Activated CD4-positive, CD25-positive, alpha-beta regulatory T cell (primary cell): ENCODE data around the gene RARG.

Experiments used
- DNase-seq, 4 experiments: peaks; one replicate each; lab custom pipeline; 2025; lab: John Stamatoyannopoulos, UW

The RARG gene

GRCh38 chr12:53244337-53244736 lies 12.3 kb upstream of the RARG start:
- no peak for DNase-seq

- no peak for DNase-seq
Measured at GRCh38 chr12:53241623-53242412, 9.8 kb upstream of the RARG start.

- no peak for DNase-seq
Measured at GRCh38 chr12:53239643-53240258, 7.7 kb upstream of the RARG start.

DNA sequence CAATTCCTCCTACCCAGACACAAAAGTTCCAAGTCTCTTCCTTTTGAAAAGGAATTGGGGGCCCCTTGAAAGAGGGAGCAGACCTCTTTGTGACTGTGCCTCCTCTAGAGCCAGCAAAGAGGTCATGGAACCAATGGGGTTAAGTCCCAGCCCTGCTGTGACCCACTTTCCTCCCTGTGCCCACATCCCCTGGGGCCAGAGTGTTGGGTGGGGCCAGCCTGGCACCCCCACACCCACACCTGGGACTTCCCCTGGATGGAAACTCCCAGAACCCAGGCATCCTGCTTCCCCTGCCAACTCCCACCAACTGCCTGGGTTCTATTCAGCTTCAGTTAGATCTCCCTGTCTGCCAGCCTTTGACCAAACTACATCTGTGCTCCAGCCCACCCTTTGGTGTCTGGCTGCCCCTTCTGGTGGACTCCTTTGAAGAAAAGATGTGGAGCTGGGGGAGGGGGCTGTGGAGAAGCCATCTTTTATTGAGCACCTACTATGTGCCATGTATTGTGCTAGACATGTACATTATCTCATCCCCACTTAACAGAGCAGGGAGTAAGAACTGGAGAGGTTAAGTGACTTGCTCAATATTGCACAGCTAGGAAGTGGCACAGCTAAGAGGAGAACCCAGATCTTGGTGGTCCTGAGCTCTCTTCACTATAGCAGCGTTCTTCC lies 4.6 kb upstream of the RARG start:
- DNase-seq: no peak

DNA sequence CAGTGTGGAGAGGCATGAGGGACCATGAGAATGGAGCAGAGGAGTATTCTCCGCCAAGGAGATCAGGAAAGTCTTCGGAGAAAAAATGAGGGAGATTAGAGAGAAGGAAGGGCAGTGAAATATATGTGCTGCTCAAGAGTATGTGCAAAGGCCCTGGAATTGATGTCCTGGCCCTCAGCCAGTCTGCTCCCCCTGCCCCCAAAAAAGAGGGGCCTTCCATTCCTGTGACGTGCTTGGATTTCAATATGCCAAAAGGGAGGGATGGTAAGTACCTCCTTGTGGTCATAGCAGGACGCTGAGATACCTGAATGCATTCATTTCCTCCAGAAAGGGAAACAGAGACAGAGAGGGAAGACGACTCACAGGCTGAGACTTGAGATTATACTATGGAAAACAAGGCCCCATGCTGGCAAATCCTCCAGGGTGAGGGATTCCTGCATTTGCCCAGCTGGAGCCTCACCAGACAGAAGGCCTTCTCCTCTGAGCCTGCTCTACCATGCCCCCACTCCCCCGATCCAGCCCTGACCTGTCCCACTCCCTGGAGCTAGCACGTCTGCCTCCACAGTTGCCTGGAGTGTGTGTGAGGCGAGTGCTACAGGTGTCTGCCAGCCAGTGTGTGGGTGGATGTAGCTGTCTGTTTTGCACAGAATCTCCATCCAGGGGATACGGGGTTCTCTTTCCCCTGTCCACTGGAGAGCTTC lies 3.9 kb upstream of the RARG start:
- no peak for DNase-seq

DNA sequence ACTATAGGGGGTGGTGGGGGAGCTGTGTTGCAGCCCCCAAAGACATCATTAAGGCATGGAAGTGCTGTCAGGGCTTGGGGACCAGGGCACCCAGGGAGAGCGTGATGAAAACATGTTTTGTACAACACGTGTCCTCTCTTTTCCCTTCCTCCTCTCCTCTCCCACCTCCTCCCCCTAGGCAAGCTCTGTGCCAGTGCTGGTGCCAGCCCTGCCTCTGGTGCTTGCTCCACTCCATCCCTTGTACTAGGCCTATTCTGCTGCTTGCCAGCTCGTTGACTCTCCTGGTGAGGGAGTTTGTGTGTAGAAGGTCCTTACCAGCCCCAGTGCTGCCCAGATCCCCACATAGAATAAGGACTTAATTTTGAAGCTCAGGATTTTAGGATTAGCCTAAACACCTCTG lies 3.2 kb upstream of the RARG start:
- DNase-seq: no peak

- no peak for DNase-seq
Measured at GRCh38 chr12:53234271-53234914, 2.4 kb upstream of the RARG start.

DNA sequence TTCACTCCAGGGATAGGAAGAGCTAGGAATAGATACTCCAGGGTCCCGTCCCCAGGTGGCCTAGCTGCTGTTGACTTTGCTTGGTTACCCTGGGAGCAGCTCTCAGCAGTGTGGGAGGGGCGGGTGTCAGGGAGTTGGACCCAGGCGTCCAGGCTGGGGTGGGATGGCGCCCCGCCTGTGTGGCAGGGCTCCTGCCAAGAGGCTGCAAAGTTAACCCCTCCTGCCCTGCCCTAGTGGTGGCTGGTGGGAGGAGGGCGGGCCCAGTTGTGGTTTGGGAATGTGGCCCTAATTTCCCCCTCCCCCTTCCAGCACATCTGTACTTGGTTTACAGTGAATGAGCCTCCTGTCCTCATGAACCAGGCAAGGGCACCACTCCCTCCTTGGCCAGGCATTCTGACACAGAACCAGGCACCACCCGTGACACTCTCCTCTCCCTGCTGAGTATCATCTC lies 1.7 kb upstream of the RARG start:
- no peak for DNase-seq

GRCh38 chr12:53232646-53233461 lies 845 bp upstream of the RARG start:
- DNase-seq: no peak

DNA sequence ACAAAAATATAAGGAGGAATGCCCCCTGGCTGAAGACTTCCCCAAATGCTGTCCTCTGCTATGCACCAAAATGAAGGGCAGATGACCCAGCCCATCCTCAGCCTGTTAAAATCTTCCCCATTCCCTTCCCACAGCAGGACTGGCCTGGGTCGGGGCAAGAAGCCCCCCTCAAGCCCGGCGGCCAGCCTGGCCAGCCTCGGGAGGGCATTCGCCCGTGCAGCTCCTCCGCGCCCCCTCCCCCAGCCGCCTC lies 413 bp downstream of the RARG start:
- DNase-seq: no peak

DNA sequence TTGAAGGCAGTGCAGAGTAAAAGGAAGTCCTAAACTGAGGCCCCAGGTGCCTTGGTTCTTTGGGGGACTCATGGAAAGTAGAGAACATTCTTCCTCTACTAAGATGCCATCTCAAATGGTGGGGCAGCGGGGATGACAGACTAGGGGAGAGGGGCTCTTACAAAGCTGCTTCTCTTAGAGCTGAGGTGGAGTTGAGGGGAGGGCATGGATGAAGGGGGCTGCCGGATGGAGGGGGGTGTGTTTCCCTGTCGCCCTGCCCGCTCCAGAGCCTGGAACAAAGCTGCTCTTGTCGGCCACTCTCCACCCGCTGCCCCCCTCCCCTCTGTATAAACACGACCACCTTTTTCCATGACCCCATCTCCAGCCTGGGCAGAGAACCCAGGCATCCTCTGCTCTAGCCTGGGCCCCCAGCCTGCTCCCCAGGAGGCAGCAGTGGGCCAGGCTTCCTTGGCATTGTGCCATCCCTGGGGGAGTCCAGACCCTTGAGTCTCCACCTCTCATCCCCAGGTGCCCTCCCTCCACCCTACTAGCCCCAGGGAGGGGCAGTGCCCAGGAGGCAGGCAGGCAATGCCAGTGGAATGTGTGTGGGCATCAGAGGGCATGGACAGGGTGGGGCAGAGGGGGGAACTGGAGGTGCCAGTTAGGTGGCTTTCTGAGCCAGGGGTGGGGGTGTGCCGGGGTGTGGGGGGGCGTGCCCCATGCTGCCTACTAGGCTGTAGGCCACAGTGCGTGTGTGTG lies 1.7 kb downstream of the RARG start:
- DNase-seq: no peak

- DNase-seq: no peak
Measured at GRCh38 chr12:53229454-53229853, 2.6 kb downstream of the RARG start.

DNA sequence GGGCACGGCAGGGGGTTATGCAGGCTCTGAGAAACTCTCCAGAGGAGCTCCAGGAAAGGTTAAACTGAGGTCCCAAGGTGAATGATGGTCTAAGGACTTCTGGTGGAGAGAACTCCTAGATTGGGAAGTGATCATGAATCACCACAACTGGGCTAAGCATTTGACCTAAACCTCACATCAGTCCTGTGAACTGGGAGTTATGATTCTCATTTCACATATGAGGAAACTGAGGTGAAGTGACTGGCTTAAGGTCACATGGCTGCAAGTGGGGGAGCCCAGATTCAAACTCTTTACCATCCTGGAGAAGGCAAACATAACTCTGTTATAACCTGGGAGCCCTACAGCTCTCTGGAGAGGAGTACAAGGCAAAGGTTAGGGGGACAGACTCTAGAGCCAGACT lies 4.2 kb downstream of the RARG start:
- DNase-seq: no peak

DNA sequence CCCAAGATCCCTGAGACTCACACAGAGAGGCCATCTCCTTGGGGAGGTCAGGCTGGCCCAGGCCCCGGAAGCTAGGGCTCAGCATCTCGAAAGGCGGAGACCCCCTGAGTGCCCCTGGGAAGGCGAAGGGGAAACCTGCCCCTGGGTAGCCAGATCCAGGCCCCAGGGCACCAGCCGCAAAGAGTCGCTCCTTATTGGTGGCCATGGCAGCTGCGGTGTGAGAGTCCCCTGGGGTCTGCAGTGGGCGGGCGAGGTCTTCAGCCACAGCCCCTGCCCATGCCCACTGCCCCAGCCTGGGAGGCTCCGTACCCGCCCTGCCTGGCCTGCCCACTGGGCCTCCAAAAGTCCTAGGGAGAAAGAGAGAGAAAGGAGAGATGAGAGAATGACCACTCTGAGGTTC lies 4.7 kb downstream of the RARG start:
- no peak for DNase-seq

DNA sequence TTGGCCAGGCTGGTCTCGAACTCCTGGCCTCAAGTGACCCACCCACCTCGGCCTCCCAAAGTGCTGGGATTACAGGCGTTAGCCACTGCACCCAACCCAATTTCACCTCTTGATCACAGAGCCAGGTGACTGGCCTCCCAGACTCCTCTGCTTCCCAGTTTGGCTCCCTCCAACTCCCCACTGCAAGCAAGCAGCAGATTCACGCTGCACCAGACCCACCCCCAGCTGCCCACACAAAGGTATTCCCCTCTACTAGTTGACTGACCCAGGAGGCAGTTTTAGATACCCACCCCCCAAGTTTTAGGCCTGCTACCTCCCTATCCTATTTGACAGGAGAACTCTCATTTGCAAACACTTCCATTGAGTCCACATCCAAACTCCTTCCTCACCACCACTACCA lies 5.2 kb downstream of the RARG start:
- no peak for DNase-seq

DNA sequence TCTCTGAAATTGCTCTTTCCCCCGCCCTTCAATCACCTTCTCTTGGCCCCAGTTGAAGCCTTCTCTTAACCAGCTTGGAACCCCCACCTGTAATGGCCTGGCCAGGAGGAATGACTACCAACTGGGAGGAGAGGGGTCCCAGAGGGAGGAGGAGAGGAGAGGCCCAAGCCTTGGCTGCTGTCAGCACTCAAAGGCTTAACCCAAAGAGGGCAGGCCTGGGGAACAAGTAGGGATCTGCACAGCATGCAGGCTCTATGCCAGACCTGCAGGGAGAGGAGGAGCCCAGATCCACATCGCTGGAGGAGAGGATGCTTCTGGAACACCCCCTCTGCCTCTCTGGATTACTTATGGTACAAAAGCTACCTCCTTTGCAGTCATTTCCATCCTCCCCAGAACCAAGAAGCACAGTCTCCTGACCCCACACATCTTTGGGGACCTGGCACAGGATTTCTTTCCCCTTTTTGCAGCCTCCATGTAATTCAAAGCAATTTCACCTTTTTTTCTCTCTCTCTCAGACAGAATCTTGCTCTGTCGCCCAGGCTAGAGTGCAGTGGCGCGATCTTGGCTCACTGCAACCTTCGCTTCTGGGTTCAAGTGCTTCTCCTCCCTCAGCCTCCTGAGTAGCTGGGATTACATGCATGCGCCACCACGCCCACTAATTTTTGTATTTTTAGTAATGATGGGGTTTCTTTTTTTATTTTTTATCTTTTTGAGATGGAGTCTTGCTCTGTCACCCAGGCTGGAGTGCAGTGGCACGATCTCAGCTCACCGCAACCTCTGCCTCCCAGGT lies 6.2 kb downstream of the RARG start:
- DNase-seq: no peak

GRCh38 chr12:53224897-53225634 lies 6.9 kb downstream of the RARG start:
- no peak for DNase-seq

- DNase-seq: no peak
Measured at GRCh38 chr12:53224061-53224896, 7.7 kb downstream of the RARG start.
